GM21390 (cell line): ENCODE results near the gene CPA1.

Experiments used
- ATAC-seq: cut with Tn5 transposase; IDR thresholded peaks from one replicate; pipeline ENCODE4 v1.9.1; 2021; ENCODE audit not compliant: unreplicated experiment

CPA1 gene

DNA sequence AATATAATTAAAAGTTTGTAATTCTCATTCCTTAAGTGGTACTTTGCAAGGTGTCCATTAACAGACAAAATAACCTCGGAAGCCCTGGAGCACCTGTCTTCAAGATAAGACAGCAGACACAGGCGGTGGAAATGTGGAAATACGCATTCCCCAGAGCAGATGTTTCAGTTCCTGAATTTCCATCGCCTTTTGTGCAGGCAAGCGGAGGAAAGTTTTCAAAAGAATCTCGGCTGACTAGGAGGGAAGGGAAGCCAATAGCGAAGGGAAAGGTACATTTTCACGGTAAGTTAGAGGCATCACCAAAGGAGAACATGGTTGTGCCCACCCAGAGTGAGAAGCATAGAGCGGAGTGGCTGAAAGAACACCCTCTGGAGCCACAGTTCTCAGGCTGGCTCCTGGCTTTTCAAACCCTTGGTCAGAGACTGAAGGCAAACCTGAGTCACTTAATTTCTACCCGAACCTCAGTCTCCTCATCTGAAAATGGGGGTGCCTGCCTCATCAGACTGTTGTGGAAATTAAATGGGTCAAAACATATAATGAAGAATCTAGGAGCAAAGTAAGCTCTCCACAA lies 13.6 kb downstream of the CPA1 start:
- no peak for ATAC-seq

DNA sequence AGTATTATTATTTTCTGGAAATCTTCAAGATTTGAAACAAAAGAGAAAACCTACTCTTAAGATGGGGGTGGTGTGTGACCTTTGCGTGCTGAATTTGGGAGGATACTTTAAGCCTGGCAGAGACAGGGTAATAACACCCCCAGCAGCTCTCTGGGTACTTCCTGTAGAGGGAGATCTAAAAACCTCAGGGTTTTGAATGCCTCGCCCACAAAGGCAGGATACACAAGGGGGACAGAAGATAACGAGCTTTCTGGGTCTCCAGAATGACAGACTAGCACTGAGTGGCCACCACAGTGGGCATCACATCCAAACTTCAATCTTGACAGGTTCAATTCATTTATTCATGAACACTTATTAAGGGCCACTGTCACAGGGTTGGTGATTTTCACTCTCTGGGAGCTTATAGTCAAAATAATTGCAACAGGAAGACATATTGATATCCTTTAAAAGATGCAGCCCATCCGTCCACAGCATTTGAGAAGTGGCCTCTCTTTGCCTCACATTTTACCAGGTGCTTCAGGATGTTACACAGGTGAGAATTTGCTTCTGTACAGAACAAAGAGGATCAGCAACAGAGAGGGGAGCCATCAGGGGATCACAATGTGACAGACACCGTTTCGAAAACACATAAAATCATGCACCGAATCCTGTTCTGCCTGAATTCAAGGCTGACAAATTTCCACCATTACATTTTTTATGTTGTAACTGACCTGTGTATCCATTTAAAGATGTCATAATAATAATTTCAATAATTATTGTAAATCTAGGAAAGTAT lies 14.3 kb downstream of the CPA1 start:
- no peak for ATAC-seq

DNA sequence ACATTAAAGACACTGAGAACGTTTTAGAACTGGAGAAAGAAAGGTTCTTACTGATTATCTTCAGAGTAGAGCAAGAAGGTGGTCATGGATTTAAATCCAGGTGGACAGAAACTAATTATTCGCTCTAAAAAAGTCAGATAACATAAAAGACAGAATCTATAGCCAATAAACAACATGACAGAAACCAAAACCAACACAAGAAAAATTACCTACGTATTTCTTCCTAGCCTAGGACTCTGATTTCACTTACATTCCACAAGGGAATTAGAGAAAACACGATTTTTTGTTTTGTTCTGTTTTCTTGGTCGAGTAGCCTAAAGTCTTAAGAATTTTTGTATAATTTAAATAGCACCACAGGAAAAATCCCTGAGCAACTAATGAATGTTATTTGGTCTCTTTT lies 15.1 kb downstream of the CPA1 start:
- ATAC-seq = no peak

DNA sequence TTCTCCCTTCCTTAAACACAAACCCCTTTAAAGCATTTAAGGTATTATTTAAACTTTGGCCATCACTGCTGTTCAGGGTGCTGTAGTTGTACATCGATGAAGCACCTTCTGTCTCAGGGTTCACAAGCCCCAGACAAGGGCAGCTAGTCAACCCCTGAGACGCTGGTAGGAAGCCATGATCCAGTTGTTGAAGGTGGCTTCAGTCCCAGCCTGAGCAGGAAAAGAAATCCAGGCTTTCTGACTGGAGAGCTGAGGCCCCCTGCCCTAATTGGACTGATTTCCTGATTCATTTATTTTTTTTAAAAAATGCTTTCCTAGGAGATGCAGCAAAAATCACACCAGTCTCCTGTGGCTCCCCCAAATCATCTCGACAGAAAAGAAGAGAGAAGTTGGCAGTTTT lies 15.8 kb downstream of the CPA1 start:
- no peak for ATAC-seq

DNA sequence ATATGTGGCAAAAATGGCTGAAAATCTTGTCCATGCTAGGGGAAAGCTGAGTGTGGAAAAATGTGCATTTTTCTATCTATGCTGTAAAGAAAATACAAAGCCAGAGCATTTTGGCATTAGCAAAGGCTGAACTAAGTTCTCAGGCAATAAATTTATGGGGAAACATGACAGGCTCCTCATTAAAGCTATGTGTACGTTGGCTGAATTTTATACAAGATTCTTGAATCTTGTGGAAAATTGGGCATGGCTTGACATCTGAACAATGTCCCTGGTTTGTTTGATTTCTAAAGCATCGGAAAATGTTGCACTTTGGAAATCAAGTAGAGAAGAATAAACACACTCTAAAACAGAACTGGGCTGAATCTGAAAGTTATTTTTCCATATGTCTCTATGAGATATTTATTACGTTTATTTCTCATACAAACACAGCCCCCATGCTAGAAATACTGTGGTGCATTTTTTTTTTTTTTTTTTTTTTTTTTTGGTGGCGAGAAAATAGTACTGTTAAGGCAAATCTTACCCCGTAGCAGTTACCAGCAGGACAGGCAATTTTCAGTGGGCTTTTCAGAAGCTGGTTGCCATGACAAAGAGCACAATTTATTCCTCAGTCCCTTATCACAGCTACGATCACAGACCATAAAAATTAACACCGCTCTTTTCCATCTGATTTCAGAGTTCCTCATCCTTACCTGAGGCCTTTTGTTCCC lies 16.9 kb downstream of the CPA1 start:
- ATAC-seq = no peak

DNA sequence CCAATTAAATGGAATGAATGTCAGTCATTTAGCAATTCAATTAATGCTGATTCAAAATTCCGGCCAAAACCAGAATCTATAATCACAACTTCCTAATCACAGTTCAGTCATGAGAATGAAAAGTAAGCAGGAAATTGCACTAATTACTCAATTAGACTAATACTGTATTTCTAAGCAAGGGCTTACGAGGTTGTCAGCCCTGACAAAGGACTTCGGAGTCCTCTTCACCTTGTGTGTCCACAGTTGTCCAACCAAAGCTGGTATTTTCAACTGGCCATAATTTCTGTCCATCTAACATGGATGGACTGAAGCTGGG lies 17.4 kb downstream of the CPA1 start:
- ATAC-seq = no peak

DNA sequence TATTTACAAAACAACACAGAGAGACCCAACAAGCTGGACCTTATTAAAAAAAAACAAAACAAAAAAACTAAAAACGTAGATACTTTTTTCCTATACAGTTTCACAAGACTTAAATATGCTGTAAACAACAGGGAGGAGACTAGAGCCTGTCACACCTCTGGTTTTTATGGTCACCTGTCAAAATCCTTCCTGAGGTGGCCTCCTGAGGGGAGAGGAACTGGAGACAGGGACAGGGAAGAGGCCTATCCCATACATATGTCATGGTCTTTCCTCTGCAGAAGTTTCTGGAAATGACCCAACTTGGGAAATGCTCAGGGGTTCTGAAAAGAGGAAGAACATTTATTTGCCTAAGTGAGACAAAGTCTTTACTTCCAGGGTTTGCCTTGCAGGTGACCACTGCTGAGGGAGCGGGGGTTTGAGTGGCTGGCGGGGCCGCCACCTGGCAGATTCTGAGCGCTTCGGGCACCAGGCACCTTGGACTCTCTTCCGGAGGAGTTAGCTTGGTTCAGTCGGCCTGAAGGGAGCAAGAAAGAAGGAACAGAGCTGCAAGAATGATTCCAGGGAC lies 18.3 kb downstream of the CPA1 start:
- no peak for ATAC-seq

DNA sequence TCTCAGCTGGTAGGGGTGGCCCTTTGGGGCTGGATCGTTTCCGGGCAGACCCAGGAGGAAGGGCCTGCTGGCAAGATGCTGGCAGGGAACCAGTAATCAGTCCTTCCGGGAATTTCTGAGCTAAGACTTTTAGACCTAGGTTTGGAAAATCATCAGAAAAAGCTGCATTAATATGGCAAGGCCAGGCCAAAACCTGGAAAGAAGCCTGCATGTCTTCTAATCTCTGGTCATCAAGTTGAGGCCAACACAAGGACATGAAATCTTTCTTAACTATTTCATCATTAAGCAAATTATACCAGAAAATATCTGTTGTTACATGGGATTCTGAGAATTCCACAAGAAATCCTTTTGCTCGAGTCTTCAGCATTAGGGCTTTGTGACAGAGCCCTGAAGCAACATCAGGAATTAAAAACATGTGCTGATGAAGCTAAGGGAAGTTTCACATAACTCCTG lies 19.9 kb downstream of the CPA1 start:
- no peak for ATAC-seq

DNA sequence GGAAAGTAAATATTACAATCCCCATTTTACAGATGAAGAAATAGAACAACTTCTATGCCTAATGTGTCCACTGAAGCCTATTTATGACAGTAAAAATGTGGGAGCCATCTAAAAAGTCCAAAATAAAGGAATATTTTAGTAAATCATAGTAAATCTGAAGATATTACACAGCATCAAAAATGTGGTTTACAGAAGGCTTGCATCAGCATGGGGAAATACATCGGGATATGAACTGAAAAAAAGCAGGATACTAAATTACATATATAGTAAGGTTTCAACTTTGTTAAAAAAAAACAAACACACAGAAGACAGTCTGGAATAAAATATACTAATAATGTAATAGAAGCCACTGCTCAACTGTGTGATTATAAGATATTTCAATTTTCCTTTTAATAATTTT lies 20.8 kb downstream of the CPA1 start:
- ATAC-seq = no peak

DNA sequence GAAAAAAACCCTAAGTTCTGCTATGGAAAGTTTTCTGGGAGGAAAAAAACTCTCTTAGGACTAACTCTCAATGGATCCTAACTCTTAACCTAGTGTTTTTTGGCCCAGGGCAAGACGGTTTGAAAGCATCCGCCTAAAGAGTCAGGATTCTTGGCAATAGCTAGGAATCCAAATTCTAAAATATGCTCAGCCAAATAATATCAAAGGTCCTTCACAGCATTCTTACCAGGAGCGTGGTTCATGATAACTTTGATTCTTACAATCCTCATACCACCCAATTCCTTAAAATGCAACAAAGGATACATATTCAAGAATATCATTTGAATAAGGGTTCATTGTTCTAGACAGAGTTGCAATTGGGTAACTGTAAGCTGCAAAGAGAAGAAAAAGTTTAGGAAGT lies 21.3 kb downstream of the CPA1 start:
- ATAC-seq = no peak

DNA sequence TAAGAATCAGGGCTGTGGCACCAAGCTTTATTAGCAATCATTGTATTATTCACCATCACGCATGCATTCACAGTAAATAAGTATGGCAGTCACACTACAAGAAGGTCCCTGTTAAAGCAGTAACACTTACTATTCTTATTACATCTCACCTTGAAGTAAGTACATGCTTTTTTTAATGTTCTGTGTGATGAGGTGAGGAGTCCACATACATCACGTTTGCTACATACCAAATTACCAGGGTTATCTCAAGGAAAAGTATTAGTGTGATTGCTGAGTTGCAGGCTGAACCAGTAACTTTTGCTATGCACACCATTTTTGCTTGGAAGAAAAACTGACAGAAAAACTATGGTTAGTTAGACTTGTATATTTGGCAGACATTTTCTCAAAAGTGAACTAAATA lies 24.7 kb downstream of the CPA1 start:
- no peak for ATAC-seq

DNA sequence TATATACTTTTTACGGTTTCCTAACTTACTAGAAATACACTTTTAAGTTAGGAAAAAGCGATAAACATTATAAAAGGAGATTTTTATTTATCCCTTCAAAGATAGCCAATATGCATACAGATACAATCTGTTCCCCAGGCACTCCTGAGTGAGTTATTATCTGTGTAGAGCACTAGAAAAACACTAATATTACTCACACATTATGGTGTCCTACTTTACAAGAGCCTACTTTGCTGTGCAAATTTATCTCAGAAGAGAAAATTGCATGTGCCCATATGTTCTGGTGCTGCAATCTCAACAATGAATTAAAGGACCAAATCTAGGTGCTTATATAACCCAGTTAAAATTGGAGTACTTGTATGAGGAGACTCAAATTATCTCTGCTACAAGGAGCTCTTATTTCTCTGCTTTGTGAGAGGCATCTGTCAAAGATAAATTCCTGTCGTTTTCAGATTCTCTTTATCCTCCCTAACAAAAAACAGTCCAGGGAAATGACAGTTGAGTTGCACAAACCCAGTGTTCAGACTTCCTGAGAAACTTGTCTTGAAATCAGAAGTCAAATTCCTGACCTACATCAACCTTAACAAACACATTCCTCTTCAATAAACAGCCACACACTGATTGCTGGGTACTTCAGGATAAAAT lies 28.9 kb downstream of the CPA1 start:
- ATAC-seq = no peak

DNA sequence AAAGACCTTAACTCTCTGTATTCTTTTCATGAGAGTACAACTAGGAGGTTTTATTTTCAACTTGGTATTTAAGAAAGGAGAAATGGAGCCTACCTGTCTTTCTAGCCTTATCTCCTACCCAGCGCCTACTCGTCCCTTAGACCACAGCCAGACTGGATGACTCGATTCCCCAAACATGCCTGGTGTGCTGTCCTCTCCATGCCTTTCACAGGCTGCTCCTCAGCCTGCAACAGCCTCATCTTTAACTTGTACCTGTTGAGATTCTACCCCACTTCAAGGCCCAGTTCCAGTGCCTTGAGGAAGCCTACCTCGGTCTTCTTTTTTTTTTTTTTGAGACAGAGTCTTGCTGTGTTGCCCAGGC lies 29.4 kb downstream of the CPA1 start:
- no peak for ATAC-seq

DNA sequence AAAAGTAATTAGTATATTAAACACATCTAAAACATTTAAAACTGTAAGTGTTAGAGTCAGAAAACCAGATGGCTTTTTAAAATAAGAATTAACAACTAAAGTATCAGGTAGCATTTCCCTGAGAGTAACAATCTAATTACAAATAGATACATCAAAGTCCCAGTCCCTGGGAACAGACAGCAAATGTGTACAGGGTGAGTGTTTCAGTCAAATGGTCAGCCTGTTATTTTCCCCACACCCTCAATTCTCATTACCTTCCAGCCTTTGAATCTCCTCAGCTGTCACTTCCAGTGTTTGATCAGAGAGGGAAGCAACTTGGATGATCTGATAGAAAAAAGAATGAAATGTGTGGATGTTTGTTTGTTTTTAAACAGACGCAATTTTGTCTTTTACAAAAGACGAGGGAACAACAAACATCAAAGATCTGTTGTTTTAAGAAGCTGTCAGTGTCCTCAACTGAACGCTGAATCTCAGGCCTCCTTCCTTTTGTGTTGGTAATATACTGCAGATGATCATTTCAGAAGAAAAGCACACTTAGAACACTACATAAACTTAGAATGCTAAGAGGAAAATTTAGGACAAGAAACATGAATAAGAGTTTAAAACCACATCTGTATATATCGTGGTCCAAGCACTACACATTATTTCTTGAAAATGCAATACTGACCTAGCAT lies 30.7 kb downstream of the CPA1 start:
- ATAC-seq = no peak

DNA sequence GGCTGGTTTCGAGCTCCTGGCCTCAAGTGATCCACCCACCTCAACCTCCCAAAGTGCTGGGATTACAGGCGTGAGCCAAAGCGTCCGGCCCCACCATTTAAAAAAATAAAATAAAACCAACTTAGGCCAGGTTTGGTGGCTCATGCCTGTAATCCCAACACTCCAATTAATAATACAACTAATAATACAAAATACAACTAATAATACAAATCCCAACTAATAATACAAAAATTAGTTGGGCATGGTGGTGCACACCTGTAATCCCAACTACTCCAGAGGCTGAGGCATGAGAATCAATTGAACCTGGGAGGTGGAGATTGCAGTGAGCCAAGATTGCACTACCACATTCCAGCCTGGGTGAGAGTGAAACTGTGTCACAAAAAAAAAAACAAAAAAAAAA lies 32.9 kb downstream of the CPA1 start:
- no peak for ATAC-seq

DNA sequence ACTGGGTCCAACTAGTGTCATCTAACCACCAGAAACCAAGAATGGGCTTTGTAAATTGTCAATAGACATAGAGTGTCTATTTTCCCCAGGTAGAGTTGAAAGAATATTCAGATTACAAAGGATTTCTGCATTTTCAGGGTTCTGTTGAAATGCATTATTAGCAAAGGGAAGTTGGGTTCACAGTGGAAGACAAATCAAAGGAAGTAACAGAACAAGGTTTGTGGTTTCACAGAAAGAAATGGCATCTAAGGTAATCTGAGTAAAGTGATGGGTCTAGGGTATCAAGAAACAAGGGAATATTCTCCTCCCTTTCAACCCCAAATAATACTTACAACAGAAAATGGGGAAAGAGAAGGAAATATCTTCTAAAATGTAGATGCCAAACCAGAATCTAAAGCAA lies 34.7 kb downstream of the CPA1 start:
- no peak for ATAC-seq

DNA sequence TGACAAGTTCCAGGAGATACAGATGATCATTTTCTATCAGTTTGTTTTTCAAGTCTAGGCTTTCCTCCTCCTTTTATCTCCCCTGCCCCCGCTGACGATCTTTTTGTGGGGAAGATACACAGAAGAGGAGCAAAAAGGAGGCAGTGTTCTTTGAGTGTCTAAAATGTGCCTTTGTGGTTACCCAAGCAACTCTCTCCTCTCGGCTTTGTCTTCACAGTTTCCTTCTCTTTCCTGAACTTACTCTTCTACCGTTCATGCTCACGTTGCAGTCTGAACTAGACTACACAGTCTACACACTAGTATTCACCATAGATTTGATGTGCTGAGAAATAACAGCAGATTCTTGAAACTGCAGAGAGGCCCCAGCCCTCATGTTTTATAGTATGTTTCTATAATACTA lies 36.9 kb downstream of the CPA1 start:
- no peak for ATAC-seq

DNA sequence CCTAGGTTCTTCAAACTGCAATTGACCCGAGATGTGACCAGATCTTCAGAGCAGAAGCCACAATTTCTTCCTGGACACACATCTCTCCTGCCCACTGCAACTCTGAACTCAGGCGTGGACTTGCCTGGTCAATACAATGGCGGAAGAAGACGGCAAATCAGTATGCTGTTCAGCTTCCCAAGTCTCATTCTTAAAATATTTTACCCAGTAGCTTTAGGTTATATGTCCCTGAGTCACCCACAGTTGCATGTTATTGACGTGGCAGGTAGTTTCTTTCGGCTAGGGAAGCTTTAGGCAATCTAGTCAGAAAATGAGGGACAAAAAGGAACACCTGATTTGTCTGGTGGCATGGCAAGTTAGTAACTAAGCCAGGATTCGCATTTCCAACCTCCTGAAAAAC lies 38.0 kb downstream of the CPA1 start:
- ATAC-seq = no peak

DNA sequence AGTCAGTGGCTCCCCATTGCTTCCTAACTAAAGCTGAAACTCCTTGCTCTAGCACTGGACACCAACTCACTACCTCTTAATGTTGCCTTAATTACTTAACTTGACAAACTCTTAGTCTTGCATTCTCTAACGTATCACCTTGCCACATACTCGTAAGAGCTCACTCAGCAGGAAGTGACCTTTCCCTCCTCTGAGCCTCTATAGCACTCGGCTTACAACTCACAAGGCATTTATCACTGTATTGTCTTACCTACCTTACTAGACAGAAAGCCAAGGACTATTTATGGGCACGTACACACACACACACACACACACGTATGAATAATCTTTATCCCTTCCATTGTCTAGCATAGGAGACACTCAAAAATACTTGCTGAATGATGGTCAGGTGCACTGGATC lies 39.4 kb downstream of the CPA1 start:
- no peak for ATAC-seq

DNA sequence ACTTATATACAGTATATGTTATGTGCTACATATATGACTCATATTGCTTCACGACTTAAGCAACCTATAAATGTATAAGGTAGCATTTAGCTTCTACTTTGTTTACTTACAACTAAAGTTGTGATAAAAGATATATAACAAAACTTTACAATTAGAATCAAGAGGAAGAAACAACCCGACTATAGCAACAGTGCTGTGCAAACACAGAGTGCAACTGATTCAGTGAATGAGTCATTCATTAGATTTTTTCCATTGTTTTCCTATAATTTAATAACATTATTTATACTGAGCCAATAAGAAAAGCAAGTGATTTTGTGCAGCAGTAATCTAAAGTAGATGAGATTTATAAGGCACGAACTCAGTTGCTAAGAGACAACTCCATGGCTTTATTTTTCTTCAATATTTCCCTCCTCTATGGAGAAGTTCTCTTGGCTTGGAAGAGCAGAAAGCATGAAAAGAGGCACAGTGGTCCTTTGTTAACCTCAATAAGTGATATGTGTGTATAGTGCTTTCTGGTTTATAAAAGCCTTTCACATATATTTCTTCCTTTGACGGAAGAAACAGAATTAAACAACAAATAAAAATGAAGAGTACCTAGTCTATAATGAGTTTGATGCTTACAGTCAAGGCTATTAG lies 40.8 kb downstream of the CPA1 start:
- no peak for ATAC-seq

DNA sequence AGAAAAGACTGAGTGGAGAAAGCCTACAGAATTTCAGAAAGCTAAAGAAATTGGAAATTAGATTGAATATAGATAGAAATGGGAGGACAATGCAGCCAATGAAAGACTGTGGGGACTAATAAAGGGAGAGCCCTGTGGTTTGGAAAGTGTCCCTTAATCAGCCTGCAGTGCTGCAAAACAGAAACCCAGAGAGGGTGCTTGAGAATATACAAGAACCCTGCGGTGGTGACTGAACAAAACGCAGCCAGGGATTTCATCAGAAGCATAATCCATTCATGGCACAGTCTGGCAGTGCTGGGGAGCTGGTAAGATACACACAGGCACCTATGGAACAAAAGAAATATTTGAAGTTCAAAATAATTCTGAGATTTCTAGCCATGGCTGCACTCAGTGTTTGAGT lies 41.4 kb downstream of the CPA1 start:
- no peak for ATAC-seq
